H9 (cell line): Measurements from ENCODE around the gene TRPM5. TPM values are rescaled to one million over a fixed set of nuclear protein-coding genes. Genes with fewer than 3 reads are reported as not detected.
A peak's percentile ranks its signal among the peaks of the same experiment; 100 is the strongest.

Experiments
- DNase-seq: peaks from one replicate; pipeline ENCODE4 v3.0.0-alpha.2; 2017
- H2AFZ ChIP-seq: one replicate; pipeline ENCODE4 v1.6.1; 2013; ENCODE audit warnings: mild to moderate bottlenecking, low read length, control low read depth, moderate library complexity
- H2AK5ac ChIP-seq: 2 replicates; pipeline ENCODE4 v1.6.1; 2013; ENCODE audit warnings: low read length, control low read depth, mixed read lengths; ENCODE audit not compliant: insufficient read length
- H2BK120ac ChIP-seq: one replicate; pipeline ENCODE4 v1.6.1; 2013; ENCODE audit warnings: low read depth, mild to moderate bottlenecking, low read length, control low read depth, inconsistent platforms; ENCODE audit not compliant: poor library complexity, severe bottlenecking
- H2BK12ac ChIP-seq: 2 replicates; pipeline ENCODE4 v1.6.1; 2013; ENCODE audit warnings: low read length, control low read depth, mixed read lengths, low read depth; ENCODE audit not compliant: insufficient read length
- H2BK15ac ChIP-seq: 2 replicates; pipeline ENCODE4 v1.6.1; 2013; ENCODE audit warnings: low read depth, low read length, control low read depth
- H2BK20ac ChIP-seq: one replicate; pipeline ENCODE4 v1.6.1; 2013; ENCODE audit warnings: low read depth, mild to moderate bottlenecking, low read length, control low read depth, inconsistent platforms; ENCODE audit not compliant: poor library complexity, severe bottlenecking
- H2BK5ac ChIP-seq: 2 replicates; pipeline ENCODE4 v1.6.1; 2013; ENCODE audit warnings: low read length, control low read depth, mixed read lengths; ENCODE audit not compliant: insufficient read length
- H3K14ac ChIP-seq: 2 replicates; pipeline ENCODE4 v1.6.1; 2013; ENCODE audit warnings: low read length, control low read depth; ENCODE audit not compliant: insufficient read depth
- H3K18ac ChIP-seq: 2 replicates; pipeline ENCODE4 v1.6.1; 2013; ENCODE audit warnings: low read depth, mild to moderate bottlenecking, mixed read lengths, low read length, control low read depth; ENCODE audit not compliant: insufficient read length
- H3K23ac ChIP-seq: 2 replicates; pipeline ENCODE4 v1.6.1; 2013; ENCODE audit warnings: low read length, control low read depth, mixed read lengths, low read depth; ENCODE audit not compliant: insufficient read length
- H3K23me2 ChIP-seq: 2 replicates; pipeline ENCODE4 v1.6.1; 2013; ENCODE audit warnings: low read depth, mild to moderate bottlenecking, mixed read lengths, low read length, control low read depth; ENCODE audit not compliant: insufficient read length, poor library complexity, severe bottlenecking
- H3K27ac ChIP-seq: 2 replicates; pipeline ENCODE4 v1.5.1; 2013; ENCODE audit warnings: low read length, control low read depth, mixed read lengths, low read depth; ENCODE audit not compliant: insufficient read length
- H3K27me3 ChIP-seq: 2 replicates; pipeline ENCODE4 v1.6.1; 2013; ENCODE audit warnings: low read length, control low read depth, inconsistent platforms; ENCODE audit not compliant: insufficient read depth
- H3K4ac ChIP-seq: 2 replicates; pipeline ENCODE4 v1.6.1; 2013; ENCODE audit warnings: low read depth, mild to moderate bottlenecking, control low read depth, inconsistent platforms, low read length, moderate library complexity
- H3K4me1 ChIP-seq: 2 replicates; pipeline ENCODE4 v1.6.1; 2013; ENCODE audit warnings: low read length, control low read depth, inconsistent platforms; ENCODE audit not compliant: insufficient read depth
- H3K4me2 ChIP-seq: 2 replicates; pipeline ENCODE4 v1.6.1; 2013; ENCODE audit warnings: low read length, control low read depth, mixed read lengths; ENCODE audit not compliant: insufficient read length, insufficient read depth
- H3K56ac ChIP-seq: 2 replicates; pipeline ENCODE4 v1.6.1; 2013; ENCODE audit warnings: low read depth, mild to moderate bottlenecking, mixed read lengths, low read length, control low read depth; ENCODE audit not compliant: insufficient read length
- H3K79me1 ChIP-seq: 2 replicates; pipeline ENCODE4 v1.6.1; 2013; ENCODE audit warnings: low read depth, mild to moderate bottlenecking, moderate library complexity, low read length, control low read depth, inconsistent platforms; ENCODE audit not compliant: insufficient read depth, poor library complexity, severe bottlenecking
- H3K79me2 ChIP-seq: 2 replicates; pipeline ENCODE4 v1.6.1; 2013; ENCODE audit warnings: low read length, control low read depth, inconsistent platforms; ENCODE audit not compliant: insufficient read depth
- H3K9ac ChIP-seq: 2 replicates; pipeline ENCODE4 v1.6.1; 2013; ENCODE audit warnings: low read length, control low read depth, mixed read lengths; ENCODE audit not compliant: insufficient read length; ENCODE audit errors: extremely low read depth
- H3K9me3 ChIP-seq: one replicate; pipeline ENCODE4 v1.6.1; 2013; ENCODE audit warnings: low read depth, low read length, inconsistent platforms; ENCODE audit not compliant: control insufficient read depth
- H3T11ph ChIP-seq: one replicate; pipeline ENCODE4 v1.6.1; 2013; ENCODE audit warnings: mild to moderate bottlenecking, low read length, control low read depth, inconsistent platforms
- H4K20me1 ChIP-seq: one replicate; pipeline ENCODE4 v1.6.1; 2013; ENCODE audit not compliant: control insufficient read depth, insufficient read length, insufficient read depth
- H4K5ac ChIP-seq: 2 replicates; pipeline ENCODE4 v1.6.1; 2013; ENCODE audit warnings: low read depth, mild to moderate bottlenecking, mixed read lengths, low read length, control low read depth; ENCODE audit not compliant: insufficient read length
- H4K8ac ChIP-seq: replicated peaks from 2 replicates; pipeline ENCODE4 v1.6.1; 2013; ENCODE audit warnings: low read length, control low read depth, mixed read lengths, low read depth; ENCODE audit not compliant: insufficient read length
- H4K91ac ChIP-seq: 2 replicates; pipeline ENCODE4 v1.6.1; 2013; ENCODE audit warnings: low read depth, mild to moderate bottlenecking, moderate library complexity, mixed read lengths, low read length, control low read depth; ENCODE audit not compliant: insufficient read length
- H3K27ac Mint-ChIP-seq, 3 experiments: 2 replicates in 2 of 3; 3 replicates in 1 of 3; pipeline ENCODE4 v1.8.0; 2020 to 2021; ENCODE audit warnings: mixed read lengths in 3 of 3, mild to moderate bottlenecking in 1 of 3, moderate library complexity in 1 of 3
- H3K27me3 Mint-ChIP-seq: 2 replicates; pipeline ENCODE4 v1.8.0; 2021; ENCODE audit warnings: low read depth, mild to moderate bottlenecking, moderate library complexity, mixed read lengths
- H3K36me3 Mint-ChIP-seq, 3 experiments: 2 replicates in 2 of 3; 3 replicates in 1 of 3; pipeline ENCODE4 v1.8.0; 2020 to 2021; ENCODE audit warnings: low read depth in 3 of 3, mixed read lengths in 3 of 3; ENCODE audit not compliant: insufficient read depth in 1 of 3
- H3K4me1 Mint-ChIP-seq, 2 experiments: 2 replicates each; pipeline ENCODE4 v1.8.0; 2020; ENCODE audit warnings: mixed read lengths in 2 of 2
- H3K4me3 Mint-ChIP-seq, 2 experiments: 2 replicates in 1 of 2; 3 replicates in 1 of 2; pipeline ENCODE4 v1.8.0; 2020 to 2021; ENCODE audit warnings: mild to moderate bottlenecking in 2 of 2, mixed read lengths in 2 of 2, moderate library complexity in 1 of 2
- H3K9me3 Mint-ChIP-seq, 2 experiments: 2 replicates in 1 of 2; 3 replicates in 1 of 2; pipeline ENCODE4 v1.8.0; 2020; ENCODE audit warnings: mild to moderate bottlenecking in 2 of 2, mixed read lengths in 2 of 2, moderate library complexity in 1 of 2
- CTCF ChIP-seq: fragments of 200-600 bp; sonication (generic); conservative IDR thresholded peaks from 3 replicates; pipeline ENCODE4 v1.8.0; 2021; ENCODE audit warnings: antibody characterized with exemption, mild to moderate bottlenecking
- WGBS: extraction: QIAGEN DNeasy Blood & Tissue Kit; methylation state at CpG from one replicate; pipeline ENCODE4 v1.1.7; 2013; ENCODE audit warnings: missing lambda C conversion rate, low lambda C conversion rate, mixed read lengths; ENCODE audit not compliant: insufficient read length; ENCODE audit errors: extremely low coverage; 5-methylcytosine and 5-hydroxymethylcytosine counted together
- total RNA-seq: library from RNA; stranded (reverse); gene quantifications from 2 replicates; pipeline ENCODE4 v1.2.1, GENCODE V29; 2021

Gene TRPM5
- total RNA-seq, 1 experiment from 2014 or later = 0.09 TPM

GRCh38 chr11:2399488-2400068 lies 44.7 kb downstream of the TRPM5 start:
- no peak overlapping the region for H2BK120ac ChIP-seq
- 0 out of 2 replicates have a peak overlapping the region, but pooled peaks have one; percentile 52 for H3K4ac ChIP-seq
- no peak overlapping the region for H2BK12ac ChIP-seq
- no peak overlapping the region for H3T11ph ChIP-seq
- peaks cover 3 to 8% of the 10 kb centered on the region in 2 experiments for H3K4me1 Mint-ChIP-seq
- H3K79me2 ChIP-seq = no peaks in the 10 kb centered on the region
- H2AFZ ChIP-seq = no peak overlapping the region
- no CpG with 5 or more reads among the region's 23 CpGs for WGBS
- H3K27ac Mint-ChIP-seq = peak overlapping the region; percentile 79 to 91 (median 84); a peak in 4 of 7 replicates
- DNase-seq = peak; percentile 70
- H3K23ac ChIP-seq = no peak overlapping the region
- no peaks in the 10 kb centered on the region for H3K27me3 Mint-ChIP-seq
- H3K9me3 Mint-ChIP-seq = no peaks in the 10 kb centered on the region
- H3K9ac ChIP-seq = peak overlapping the region; percentile 61
- peak overlapping the region; percentile 73 for H3K4me2 ChIP-seq
- peaks cover 13% of the 10 kb centered on the region for H3K23me2 ChIP-seq
- H3K4me1 ChIP-seq = no peaks in the 10 kb centered on the region
- H2BK5ac ChIP-seq = no peak overlapping the region
- H3K79me1 ChIP-seq = no peaks in the 10 kb centered on the region
- H2AK5ac ChIP-seq = no peak overlapping the region
- no peak overlapping the region for H2BK15ac ChIP-seq
- H3K14ac ChIP-seq = peak overlapping the region; percentile 79
- H4K8ac ChIP-seq = no peak overlapping the region
- no peaks in the 10 kb centered on the region for H3K27me3 ChIP-seq
- H3K27ac ChIP-seq = no peak overlapping the region
- no peaks in the 10 kb centered on the region for H3K9me3 ChIP-seq
- peak overlapping the region; percentile 81 to 88 for H3K4me3 Mint-ChIP-seq
- H4K20me1 ChIP-seq = no peaks in the 10 kb centered on the region
- H3K18ac ChIP-seq = peak overlapping the region; percentile 38
- no peak overlapping the region for H4K5ac ChIP-seq
- no peak overlapping the region for H2BK20ac ChIP-seq
- H3K56ac ChIP-seq = no peak overlapping the region
- no peak overlapping the region for H4K91ac ChIP-seq
- H3K36me3 Mint-ChIP-seq = peaks cover 4 to 39% (median 25%) of the 10 kb centered on the region in 3 experiments; a peak in 6 of 7 replicates
- TF ChIP-seq CTCF = no peak
